Activated naive CD4-positive, alpha-beta T cell treated with Interleukin-2 at 50 U/mL for 16 hours (primary cell): ENCODE measurements around the gene DAP.
"Not testable (repeated sequence)": the region's sequence is repeated elsewhere in the genome, so short reads cannot be mapped to it uniquely, and the experiment has no call there.

Experiments
- DNase-seq: peaks from one replicate; pipeline ENCODE4 v3.0.0-alpha.2; 2020

DAP gene

GRCh38 chr5:10733426-10733825, 27.6 kb downstream of the DAP start:
- no peak for DNase-seq

- no peak for DNase-seq
Measured at GRCh38 chr5:10731913-10732312, 29.1 kb downstream of the DAP start.

- no peak for DNase-seq
Measured at GRCh38 chr5:10730043-10730351, 31.0 kb downstream of the DAP start.

- no peak for DNase-seq
Measured at GRCh38 chr5:10729320-10730042, 31.6 kb downstream of the DAP start.

- DNase-seq, result no peak
Measured at GRCh38 chr5:10728679-10729078, 32.4 kb downstream of the DAP start.

- DNase-seq, result no peak
Measured at GRCh38 chr5:10727861-10728260, 33.2 kb downstream of the DAP start.

DNA sequence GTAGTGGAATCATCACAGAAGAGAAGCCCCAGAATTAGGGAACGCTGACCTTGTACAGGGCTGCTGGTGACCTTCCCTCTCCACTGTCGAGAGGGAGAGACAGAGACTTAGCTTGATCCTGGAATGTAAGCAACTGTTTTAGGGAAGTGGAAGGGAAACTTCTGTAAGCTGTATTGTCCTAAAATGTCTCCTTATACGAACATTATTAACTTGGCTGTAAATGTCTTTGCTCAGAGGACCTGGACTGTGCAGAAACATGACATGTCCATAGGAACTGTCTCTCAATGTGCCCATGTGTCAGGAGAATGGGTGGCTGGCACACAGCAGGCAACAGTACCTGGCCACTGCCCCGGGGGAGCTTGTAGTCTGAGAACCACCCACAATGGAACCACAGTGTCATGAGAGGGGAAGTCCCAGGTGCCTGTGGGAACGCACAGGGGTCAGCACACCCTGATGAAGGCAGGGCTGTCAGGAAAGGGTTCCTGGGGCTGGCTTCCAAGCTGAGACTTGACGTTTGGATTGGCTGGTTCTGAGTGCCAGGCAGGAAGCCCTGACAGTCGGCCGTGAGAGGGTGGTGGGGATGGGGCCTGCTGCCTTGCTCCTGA, 34.0 kb downstream of the DAP start:
- DNase-seq, result peak; percentile 17

- no peak for DNase-seq
Measured at GRCh38 chr5:10726179-10726912, 34.7 kb downstream of the DAP start.

- no peak for DNase-seq
Measured at GRCh38 chr5:10725636-10726035, 35.4 kb downstream of the DAP start.

GRCh38 chr5:10724781-10725507, 36.1 kb downstream of the DAP start:
- no peak for DNase-seq

DNA sequence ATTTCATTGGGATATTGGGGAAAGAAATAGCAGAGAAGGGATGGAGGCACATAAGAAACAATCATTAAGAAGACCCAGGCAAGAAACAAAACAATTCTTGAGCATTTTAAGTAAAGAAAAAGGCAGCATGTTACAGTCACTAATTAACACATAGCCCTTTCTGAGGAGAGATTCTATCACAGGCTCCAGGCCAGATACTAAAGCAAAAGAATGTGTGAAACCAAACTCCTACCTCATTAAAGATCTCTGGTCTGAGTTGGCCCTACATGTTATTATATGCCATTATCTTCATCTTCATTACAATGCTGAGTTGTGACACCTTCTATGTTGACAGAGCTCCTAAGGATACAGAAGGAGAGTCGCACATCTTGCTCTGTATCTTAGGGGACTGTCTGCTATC, 37.5 kb downstream of the DAP start:
- no peak for DNase-seq

GRCh38 chr5:10720766-10721165, 40.3 kb downstream of the DAP start:
- DNase-seq, result not testable (repeated sequence)

DNA sequence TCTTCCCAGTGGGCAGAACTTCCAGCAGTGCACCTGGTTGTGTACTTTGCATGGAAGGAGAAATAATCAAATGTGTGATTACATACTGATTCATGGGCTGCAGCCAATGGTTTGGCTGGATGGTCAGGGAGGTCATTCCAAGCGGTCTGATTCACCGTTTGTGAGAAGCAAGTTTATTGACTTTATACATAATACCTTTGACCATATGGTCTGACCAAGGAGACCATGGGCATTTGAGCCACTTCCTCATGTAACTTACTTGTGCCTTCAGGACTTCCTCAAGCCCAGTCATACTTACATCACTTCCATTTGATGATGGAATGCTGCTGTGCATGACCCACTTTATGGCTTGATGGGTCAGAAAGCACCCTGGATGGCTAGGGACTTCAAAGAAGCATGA, 41.1 kb downstream of the DAP start:
- no peak for DNase-seq

- DNase-seq, result not testable (repeated sequence)
Measured at GRCh38 chr5:10718617-10719016, 42.4 kb downstream of the DAP start.

DNA sequence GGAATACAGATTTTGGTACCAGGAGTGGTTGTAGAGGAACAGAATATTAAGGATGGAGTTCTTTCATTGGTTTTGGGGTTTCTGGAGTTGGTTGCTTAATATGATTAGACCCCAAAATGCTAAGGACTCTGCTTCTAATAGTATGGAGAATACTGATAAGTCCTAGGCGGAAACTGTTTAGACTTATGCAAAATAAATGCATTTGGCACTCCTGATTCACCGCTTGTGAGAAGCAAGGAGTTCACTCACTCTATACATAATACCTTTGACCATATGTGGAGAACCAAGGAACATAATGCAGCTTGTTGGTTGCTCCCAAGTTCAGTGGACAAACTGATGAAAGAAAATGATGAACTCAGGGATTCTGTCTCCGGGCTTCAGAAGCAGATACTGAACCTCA, 44.2 kb downstream of the DAP start:
- DNase-seq, result not testable (repeated sequence)

- DNase-seq, result no peak
Measured at GRCh38 chr5:10715605-10716290, 45.3 kb downstream of the DAP start.

GRCh38 chr5:10712574-10713366, 48.3 kb downstream of the DAP start:
- DNase-seq, result no peak

DNA sequence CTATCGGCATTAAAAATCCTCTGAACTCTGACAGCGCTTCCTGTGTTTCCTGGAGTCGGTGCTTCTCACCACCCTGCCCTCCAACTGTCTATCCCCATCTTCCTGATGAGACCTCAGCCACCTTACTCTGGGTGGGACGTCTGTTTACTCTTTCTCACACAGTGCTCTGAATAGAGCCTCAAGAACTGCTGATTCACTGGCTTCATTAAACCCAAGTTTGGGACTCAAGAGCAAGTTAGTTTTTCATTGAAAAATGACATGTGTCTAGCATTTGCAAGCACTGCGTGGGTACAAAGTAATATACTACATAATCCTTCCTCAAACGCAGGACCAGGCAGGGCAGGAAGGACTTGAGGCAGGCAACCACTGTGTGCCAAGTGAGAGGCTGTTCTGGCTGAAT, 49.5 kb downstream of the DAP start:
- no peak for DNase-seq

- DNase-seq, result no peak
Measured at GRCh38 chr5:10710513-10711128, 50.4 kb downstream of the DAP start.

GRCh38 chr5:10709933-10710332, 51.1 kb downstream of the DAP start:
- no peak for DNase-seq

DNA sequence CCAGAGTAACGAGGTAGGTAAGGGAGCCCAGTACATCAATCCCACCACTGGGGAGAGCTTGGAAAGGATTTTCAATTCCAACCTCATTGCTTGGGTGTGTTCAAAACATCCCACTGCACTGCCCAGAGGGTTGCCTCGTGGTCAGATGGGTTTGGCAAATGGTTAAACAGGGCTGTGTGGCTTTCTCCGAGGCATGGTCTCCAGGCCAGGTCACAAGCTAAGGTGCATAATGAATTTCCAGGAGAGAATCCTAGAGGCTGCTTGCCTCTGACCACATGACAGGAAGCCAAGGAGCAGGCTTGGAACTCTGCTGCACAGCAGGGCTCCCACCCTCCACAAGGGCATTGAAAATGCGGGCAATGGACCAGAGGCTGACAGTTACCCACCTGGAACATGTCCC, 51.6 kb downstream of the DAP start:
- DNase-seq, result no peak
